Measurements from ENCODE around the gene CDH4.

The CDH4 gene

GRCh38 chr20:61331543-61331942, 79.5 kb downstream of the CDH4 start:
- no peak for FAIRE-seq

GRCh38 chr20:61332016-61332975, 80.2 kb downstream of the CDH4 start:
- no peak for FAIRE-seq

- no peak for FAIRE-seq
These were observed 81.5 kb downstream of the CDH4 start for GRCh38 chr20:61333484-61334108.

GRCh38 chr20:61340157-61340556, 88.1 kb downstream of the CDH4 start:
- no peak for FAIRE-seq

- FAIRE-seq = no peak
These were observed 89.5 kb downstream of the CDH4 start for GRCh38 chr20:61341605-61342004.

GRCh38 chr20:61343934-61344333, 91.9 kb downstream of the CDH4 start:
- FAIRE-seq = no peak

GRCh38 chr20:61345656-61346055, 93.6 kb downstream of the CDH4 start:
- FAIRE-seq = no peak

GRCh38 chr20:61346996-61347395, 94.9 kb downstream of the CDH4 start:
- FAIRE-seq = no peak

GRCh38 chr20:61347443-61347842, 95.4 kb downstream of the CDH4 start:
- no peak for FAIRE-seq

- FAIRE-seq = no peak
These were observed 97.5 kb downstream of the CDH4 start for GRCh38 chr20:61349447-61350165.

GRCh38 chr20:61350500-61351250, 98.6 kb downstream of the CDH4 start:
- FAIRE-seq = no peak

- no peak for FAIRE-seq
These were observed 100.5 kb downstream of the CDH4 start for GRCh38 chr20:61352346-61353260.

GRCh38 chr20:61353261-61354000, 101.4 kb downstream of the CDH4 start:
- FAIRE-seq = no peak

- no peak for FAIRE-seq
These were observed 101.9 kb downstream of the CDH4 start for GRCh38 chr20:61354001-61354390.

- FAIRE-seq = no peak
These were observed 102.4 kb downstream of the CDH4 start for GRCh38 chr20:61354501-61354900.

- FAIRE-seq = no peak
These were observed 102.9 kb downstream of the CDH4 start for GRCh38 chr20:61354901-61355495.

GRCh38 chr20:61355585-61355984, 103.5 kb downstream of the CDH4 start:
- no peak for FAIRE-seq

GRCh38 chr20:61356196-61356595, 104.1 kb downstream of the CDH4 start:
- FAIRE-seq = no peak

- FAIRE-seq = no peak
These were observed 105.1 kb downstream of the CDH4 start for GRCh38 chr20:61357119-61357518.

- no peak for FAIRE-seq
These were observed 107.2 kb downstream of the CDH4 start for GRCh38 chr20:61359254-61359653.
